ENCODE data around the gene PARP1. TPM values are rescaled to one million over a fixed set of nuclear protein-coding genes. Genes with fewer than 3 reads are reported as not detected.

PARP1 gene
- total RNA-seq, 1 experiment from 2014 or later, result 235 TPM

DNA sequence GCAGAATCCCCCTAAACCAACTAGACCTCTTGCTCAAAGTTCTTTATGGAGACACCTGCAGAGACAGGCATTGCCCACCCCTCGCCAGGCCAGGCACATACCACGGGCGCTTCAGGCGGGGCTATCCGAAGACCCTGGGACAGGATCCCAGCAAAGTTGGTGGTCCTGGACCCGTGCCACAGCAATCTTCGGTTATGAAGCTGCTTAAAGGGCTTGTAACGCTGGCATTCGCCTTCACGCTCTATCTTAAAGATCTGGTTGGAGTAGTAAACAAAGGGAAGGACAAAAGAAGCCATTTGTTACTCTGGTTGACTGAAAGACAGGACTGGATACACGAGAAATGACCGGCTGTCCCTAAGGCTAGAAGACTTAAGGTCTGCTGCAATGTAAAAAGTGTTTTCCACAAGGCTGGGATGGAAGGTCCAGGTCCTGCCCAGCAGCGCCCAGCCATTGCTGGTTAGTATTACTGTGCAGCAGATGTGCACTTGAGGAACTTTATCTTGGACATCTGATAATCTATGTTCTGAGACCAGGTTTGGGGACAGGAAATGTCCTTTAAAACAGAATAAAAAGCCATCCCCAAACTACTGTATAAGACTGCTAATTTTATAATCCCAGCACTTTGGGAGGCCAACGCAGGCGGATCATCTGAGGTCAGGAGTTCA, 42.9 kb downstream of the PARP1 start:
- TF ChIP-seq, protein P1, sequence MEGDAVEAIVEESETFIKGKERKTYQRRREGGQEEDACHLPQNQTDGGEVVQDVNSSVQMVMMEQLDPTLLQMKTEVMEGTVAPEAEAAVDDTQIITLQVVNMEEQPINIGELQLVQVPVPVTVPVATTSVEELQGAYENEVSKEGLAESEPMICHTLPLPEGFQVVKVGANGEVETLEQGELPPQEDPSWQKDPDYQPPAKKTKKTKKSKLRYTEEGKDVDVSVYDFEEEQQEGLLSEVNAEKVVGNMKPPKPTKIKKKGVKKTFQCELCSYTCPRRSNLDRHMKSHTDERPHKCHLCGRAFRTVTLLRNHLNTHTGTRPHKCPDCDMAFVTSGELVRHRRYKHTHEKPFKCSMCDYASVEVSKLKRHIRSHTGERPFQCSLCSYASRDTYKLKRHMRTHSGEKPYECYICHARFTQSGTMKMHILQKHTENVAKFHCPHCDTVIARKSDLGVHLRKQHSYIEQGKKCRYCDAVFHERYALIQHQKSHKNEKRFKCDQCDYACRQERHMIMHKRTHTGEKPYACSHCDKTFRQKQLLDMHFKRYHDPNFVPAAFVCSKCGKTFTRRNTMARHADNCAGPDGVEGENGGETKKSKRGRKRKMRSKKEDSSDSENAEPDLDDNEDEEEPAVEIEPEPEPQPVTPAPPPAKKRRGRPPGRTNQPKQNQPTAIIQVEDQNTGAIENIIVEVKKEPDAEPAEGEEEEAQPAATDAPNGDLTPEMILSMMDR (IDR thresholded peaks at IDR 0.05; ENCODE audit: unreplicated experiment), result no peak
- DNase-seq (ENCODE audit: unreplicated experiment), result no peak
- no peaks in the 10 kb centered on the region for H3K9me3 Mint-ChIP-seq (ENCODE audit: unreplicated experiment)
- CTCF ChIA-PET, result no interaction called here
- intact Hi-C loops (cut with micrococcal nuclease), result no loop called here
- H3K4me1 Mint-ChIP-seq (ENCODE audit: insufficient read depth, unreplicated experiment), result no peaks in the 10 kb centered on the region
- BruUV-seq (replicated peaks), result no TSS peak
- POLR2A ChIA-PET, result no interaction called here
- H3K4me3 Mint-ChIP-seq (ENCODE audit: unreplicated experiment), result no peak overlapping the region
- no peaks in the 10 kb centered on the region for H3K27me3 Mint-ChIP-seq (ENCODE audit: insufficient read depth, unreplicated experiment)
- no peak overlapping the region for H3K27ac Mint-ChIP-seq (ENCODE audit: low read depth, unreplicated experiment)
- H3K36me3 Mint-ChIP-seq (ENCODE audit: insufficient read depth, unreplicated experiment), result peaks cover 100% of the 10 kb centered on the region

DNA sequence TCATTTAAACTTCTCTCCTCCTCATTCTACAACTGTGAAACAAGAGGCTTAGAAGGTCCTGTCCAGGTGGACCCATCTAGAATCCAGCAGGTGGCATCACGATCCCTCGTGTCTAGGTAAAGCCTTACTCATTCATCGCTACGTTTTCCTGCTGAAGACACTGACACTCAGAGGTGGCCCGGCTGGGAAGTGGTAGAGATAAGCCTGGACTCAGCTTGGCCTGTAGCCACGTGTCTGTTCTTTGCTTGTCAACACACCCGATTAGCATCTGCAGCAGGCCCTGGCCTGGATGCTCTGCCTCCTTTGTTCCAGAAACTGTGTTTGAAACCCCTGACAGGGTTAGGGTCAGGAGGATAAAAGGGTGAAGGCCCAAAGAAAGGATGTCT, 43.4 kb downstream of the PARP1 start:
- no TSS peak for BruUV-seq (replicated peaks)
- intact Hi-C loops (cut with micrococcal nuclease), result no loop called here
- Mint-ChIP-seq H3K4me3 (ENCODE audit: unreplicated experiment) (no peak overlapping the region), H3K4me1 (ENCODE audit: insufficient read depth, unreplicated experiment) (no peaks in the 10 kb centered on the region), H3K36me3 (ENCODE audit: insufficient read depth, unreplicated experiment) (peaks cover 100% of the 10 kb centered on the region), H3K27ac (ENCODE audit: low read depth, unreplicated experiment) (no peak overlapping the region), H3K9me3 (ENCODE audit: unreplicated experiment) (no peaks in the 10 kb centered on the region), H3K27me3 (ENCODE audit: insufficient read depth, unreplicated experiment) (no peaks in the 10 kb centered on the region)
- CTCF ChIA-PET, result interaction anchor here (0.8 to 1.2 kb wide), 2 partner anchors 16 to 239 kb away, joined by 3 to 4 read pairs; no protein-coding TSS in a partner anchor
- no peak for DNase-seq (ENCODE audit: unreplicated experiment)
- POLR2A ChIA-PET, result no interaction called here
- TF ChIP-seq, protein P1 (IDR thresholded peaks at IDR 0.05; ENCODE audit: unreplicated experiment), result no peak

DNA sequence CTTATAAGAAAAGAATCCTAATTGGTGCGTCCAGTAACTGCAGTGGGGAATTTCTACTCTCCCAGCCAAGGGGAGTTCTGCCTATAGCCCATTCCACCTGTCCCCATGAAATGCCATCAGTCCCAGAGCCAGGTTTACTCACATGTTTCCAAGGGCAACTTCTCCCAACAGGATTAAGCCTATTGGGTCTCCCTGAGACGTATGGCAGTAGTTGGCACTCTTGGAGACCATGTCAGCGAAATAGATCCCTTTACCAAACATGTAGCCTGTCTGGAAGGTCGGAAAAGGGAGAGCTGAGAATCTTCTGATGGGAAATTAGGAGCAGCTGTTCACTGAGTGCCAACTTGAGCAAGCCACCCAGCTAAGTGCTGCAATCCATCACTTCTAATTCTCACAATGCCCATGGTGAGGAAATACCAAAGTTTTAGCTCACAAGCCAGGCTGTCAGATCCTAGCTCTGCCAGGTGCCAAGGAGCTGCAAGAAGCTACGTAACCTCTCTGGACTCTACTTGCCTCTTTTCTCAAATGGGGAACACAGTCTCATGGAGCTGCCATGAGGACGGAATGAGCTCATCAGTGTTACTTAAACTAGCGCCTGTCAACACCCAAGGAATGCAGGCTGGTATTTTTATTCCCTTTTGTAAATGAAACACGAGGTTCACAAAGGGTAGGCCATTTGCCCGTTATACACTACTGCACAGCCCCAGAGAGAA, 43.9 kb downstream of the PARP1 start:
- Mint-ChIP-seq H3K36me3 (ENCODE audit: insufficient read depth, unreplicated experiment) (peaks cover 100% of the 10 kb centered on the region), H3K27ac (ENCODE audit: low read depth, unreplicated experiment) (no peak overlapping the region), H3K9me3 (ENCODE audit: unreplicated experiment) (no peaks in the 10 kb centered on the region), H3K4me3 (ENCODE audit: unreplicated experiment) (no peak overlapping the region), H3K4me1 (ENCODE audit: insufficient read depth, unreplicated experiment) (no peaks in the 10 kb centered on the region), H3K27me3 (ENCODE audit: insufficient read depth, unreplicated experiment) (no peaks in the 10 kb centered on the region)
- TF ChIP-seq, protein P1 (IDR thresholded peaks at IDR 0.05; ENCODE audit: unreplicated experiment), result no peak
- ChIA-PET CTCF (interaction anchor here (0.8 to 1.3 kb wide), 5 partner anchors 11 to 238 kb away, joined by 3 to 4 read pairs (median 3); no protein-coding TSS in a partner anchor), POLR2A (interaction anchor here (1.7 kb wide), 1 partner anchor 43 kb away, joined by 8 read pairs; no protein-coding TSS in a partner anchor)
- intact Hi-C loops (cut with micrococcal nuclease), result no loop called here
- no peak for DNase-seq (ENCODE audit: unreplicated experiment)
- no TSS peak for BruUV-seq (replicated peaks)

DNA sequence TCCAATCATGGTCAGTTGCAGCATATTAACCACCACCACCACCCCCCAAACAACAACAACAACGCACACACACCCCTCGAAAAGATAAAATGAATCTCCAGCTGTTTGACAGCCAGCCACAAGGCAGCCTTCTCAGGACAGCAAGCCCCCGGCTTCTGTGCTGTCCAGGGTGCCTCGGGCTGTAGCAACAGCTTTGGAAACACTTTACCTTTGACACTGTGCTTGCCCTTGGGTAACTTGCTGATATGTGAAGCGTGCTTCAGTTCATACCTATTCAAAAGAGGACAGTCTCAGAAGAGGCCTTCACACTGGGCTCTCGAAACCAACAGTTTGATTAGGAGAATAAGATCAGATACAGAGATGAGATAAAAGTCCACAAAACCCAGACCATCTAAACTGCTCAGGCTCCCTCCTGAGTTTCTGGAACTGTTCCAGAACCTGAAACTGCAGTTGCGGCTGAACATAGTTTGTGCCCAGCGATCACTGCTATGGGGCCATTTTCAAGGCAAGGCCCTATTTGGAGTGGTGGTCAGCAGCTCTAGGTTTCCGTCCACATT, 44.9 kb downstream of the PARP1 start:
- Mint-ChIP-seq H3K27me3 (ENCODE audit: insufficient read depth, unreplicated experiment) (no peaks in the 10 kb centered on the region), H3K9me3 (ENCODE audit: unreplicated experiment) (no peaks in the 10 kb centered on the region), H3K27ac (ENCODE audit: low read depth, unreplicated experiment) (no peak overlapping the region), H3K36me3 (ENCODE audit: insufficient read depth, unreplicated experiment) (peaks cover 100% of the 10 kb centered on the region), H3K4me3 (ENCODE audit: unreplicated experiment) (no peak overlapping the region), H3K4me1 (ENCODE audit: insufficient read depth, unreplicated experiment) (no peaks in the 10 kb centered on the region)
- BruUV-seq (replicated peaks), result no TSS peak
- no peak for DNase-seq (ENCODE audit: unreplicated experiment)
- CTCF ChIA-PET, result interaction anchor here (0.6 to 1.9 kb wide), 7 partner anchors 10 to 1099 kb away, joined by 3 to 7 read pairs (median 3); no protein-coding TSS in a partner anchor
- TF ChIP-seq, protein P1 (IDR thresholded peaks at IDR 0.05; ENCODE audit: unreplicated experiment), result no peak
- POLR2A ChIA-PET, result interaction anchor here (0.7 to 1.7 kb wide), 2 partner anchors 16 to 44 kb away, joined by 3 to 8 read pairs; no protein-coding TSS in a partner anchor
- intact Hi-C loops (cut with micrococcal nuclease), result no loop called here

All from MCF 10A (cell line).